NCI-H2081 (cell line): ENCODE results near the gene ANKRD9.
A peak's percentile ranks its signal among the peaks of the same experiment; 100 is the strongest.

Experiments
- DNase-seq, 2 experiments: peaks; one replicate each; lab custom pipeline; 2025; lab: John Stamatoyannopoulos, UW

Gene ANKRD9

GRCh38 chr14:102473559-102473958 lies 36.0 kb downstream of the ANKRD9 start:
- no peak for DNase-seq

GRCh38 chr14:102472791-102473150 lies 36.8 kb downstream of the ANKRD9 start:
- no peak for DNase-seq

GRCh38 chr14:102471921-102472790 lies 37.4 kb downstream of the ANKRD9 start:
- no peak for DNase-seq

- DNase-seq, result no peak
Observed at GRCh38 chr14:102469261-102469660, 40.3 kb downstream of the ANKRD9 start.

GRCh38 chr14:102464846-102465341 lies 44.7 kb downstream of the ANKRD9 start:
- DNase-seq, result peak in 1 of 2 experiments; percentile 24

- DNase-seq, result no peak
Observed at GRCh38 chr14:102464006-102464405, 45.6 kb downstream of the ANKRD9 start.

- no peak for DNase-seq
Observed at GRCh38 chr14:102462391-102462790, 47.2 kb downstream of the ANKRD9 start.

- DNase-seq, result no peak
Observed at GRCh38 chr14:102461490-102462338, 47.9 kb downstream of the ANKRD9 start.

- DNase-seq, result no peak
Observed at GRCh38 chr14:102457509-102457908, 52.1 kb downstream of the ANKRD9 start.

GRCh38 chr14:102454711-102455110 lies 54.9 kb downstream of the ANKRD9 start:
- no peak for DNase-seq

GRCh38 chr14:102452302-102452701 lies 57.3 kb downstream of the ANKRD9 start:
- DNase-seq, result no peak
